ENCODE results near the gene TBL1XR1.

Gene TBL1XR1

GRCh38 chr3:177150970-177151627 is 46.2 kb downstream of the TBL1XR1 start:
- TF ChIP-seq REST (IDR thresholded peaks at IDR 0.05; ENCODE audit: insufficient read depth in 1 of 2, low read depth in 2 of 2, low read length in 2 of 2) = no peak
- TF ChIP-seq FOXP2 (optimal IDR thresholded peaks at IDR 0.05; ENCODE audit: borderline replicate concordance, extremely low read depth, extremely low read length, insufficient read depth) = no peak
- no peak for TF ChIP-seq POLR2AphosphoS5 (IDR thresholded peaks at IDR 0.05; ENCODE audit: low read depth, low read length)
- TF ChIP-seq SIN3A (IDR thresholded peaks at IDR 0.05; ENCODE audit: borderline replicate concordance, insufficient read depth, low read length) = no peak
- no peak for TF ChIP-seq TAF1 (IDR thresholded peaks at IDR 0.05; ENCODE audit: borderline replicate concordance, insufficient read depth, low read length)

- TF ChIP-seq REST (IDR thresholded peaks at IDR 0.05; ENCODE audit: insufficient read depth in 1 of 2, low read depth in 2 of 2, low read length in 2 of 2) (no peak), FOXP2 (optimal IDR thresholded peaks at IDR 0.05; ENCODE audit: borderline replicate concordance, extremely low read depth, extremely low read length, insufficient read depth) (no peak), TAF1 (IDR thresholded peaks at IDR 0.05; ENCODE audit: borderline replicate concordance, insufficient read depth, low read length) (no peak), SIN3A (IDR thresholded peaks at IDR 0.05; ENCODE audit: borderline replicate concordance, insufficient read depth, low read length) (no peak), POLR2AphosphoS5 (IDR thresholded peaks at IDR 0.05; ENCODE audit: low read depth, low read length) (no peak)
Observed at GRCh38 chr3:177150218-177150916, 46.9 kb downstream of the TBL1XR1 start.

- no peak for TF ChIP-seq FOXP2 (optimal IDR thresholded peaks at IDR 0.05; ENCODE audit: borderline replicate concordance, extremely low read depth, extremely low read length, insufficient read depth)
- no peak for TF ChIP-seq SIN3A (IDR thresholded peaks at IDR 0.05; ENCODE audit: borderline replicate concordance, insufficient read depth, low read length)
- no peak for TF ChIP-seq POLR2AphosphoS5 (IDR thresholded peaks at IDR 0.05; ENCODE audit: low read depth, low read length)
- no peak for TF ChIP-seq REST (IDR thresholded peaks at IDR 0.05; ENCODE audit: insufficient read depth in 1 of 2, low read depth in 2 of 2, low read length in 2 of 2)
- TF ChIP-seq TAF1 (IDR thresholded peaks at IDR 0.05; ENCODE audit: borderline replicate concordance, insufficient read depth, low read length) = no peak
Observed at GRCh38 chr3:177149106-177149505, 48.2 kb downstream of the TBL1XR1 start.

- no peak for TF ChIP-seq FOXP2 (optimal IDR thresholded peaks at IDR 0.05; ENCODE audit: borderline replicate concordance, extremely low read depth, extremely low read length, insufficient read depth)
- TF ChIP-seq SIN3A (IDR thresholded peaks at IDR 0.05; ENCODE audit: borderline replicate concordance, insufficient read depth, low read length) = no peak
- TF ChIP-seq TAF1 (IDR thresholded peaks at IDR 0.05; ENCODE audit: borderline replicate concordance, insufficient read depth, low read length) = no peak
- no peak for TF ChIP-seq REST (IDR thresholded peaks at IDR 0.05; ENCODE audit: insufficient read depth in 1 of 2, low read depth in 2 of 2, low read length in 2 of 2)
Observed at GRCh38 chr3:177147790-177148189, 49.5 kb downstream of the TBL1XR1 start.

All from PFSK-1 (cell line).